CD4-positive, alpha-beta memory T cell (primary cell): ENCODE data around the gene PAX8. TPM values are rescaled to one million over a fixed set of nuclear protein-coding genes. Genes with fewer than 3 reads are reported as not detected.

Experiments used
- CTCF ChIA-PET: fragments of 350-600 bp; sonication (Branson Sonifier 250); formaldehyde crosslinking; loops from one replicate; lab custom pipeline; 2021; ENCODE audit warnings: inconsistent platforms; ENCODE audit not compliant: partially characterized antibody; lab: Charles Lee
- POLR2A ChIA-PET: fragments of 350-600 bp; sonication (Branson Sonifier 250); formaldehyde crosslinking; loops from one replicate; lab custom pipeline; 2021; ENCODE audit not compliant: partially characterized antibody; lab: Charles Lee
- DNase-seq, 5 donors: peaks; one replicate each; pipeline versions ENCODE4 v3.0.0 to v3.0.0-alpha.2; 2020 to 2022; ENCODE audit warnings: mixed read lengths in 1 of 5
- H3K27ac ChIP-seq: one replicate; pipeline ENCODE4 v1.7.0; 2013; ENCODE audit warnings: low read depth, low read length
- H3K27me3 ChIP-seq: 2 replicates; pipeline ENCODE4 v1.7.0; 2013; ENCODE audit warnings: mild to moderate bottlenecking, low read length, moderate library complexity; ENCODE audit not compliant: insufficient read depth
- H3K36me3 ChIP-seq: 2 replicates; pipeline ENCODE4 v1.7.0; 2013; ENCODE audit warnings: mild to moderate bottlenecking, low read length, moderate library complexity; ENCODE audit not compliant: insufficient read depth
- H3K4me1 ChIP-seq: 2 replicates; pipeline ENCODE4 v1.7.0; 2013; ENCODE audit warnings: mild to moderate bottlenecking, low read length, moderate library complexity; ENCODE audit not compliant: insufficient read depth
- H3K4me3 ChIP-seq, 2 donors: one replicate each; pipeline ENCODE4 v1.7.0; 2013; ENCODE audit warnings: low read length in 2 of 2, mild to moderate bottlenecking in 1 of 2
- H3K9me3 ChIP-seq, 2 donors: one replicate each; pipeline ENCODE4 v1.7.0; 2013; ENCODE audit warnings: low read length in 2 of 2, control low read depth in 1 of 2; ENCODE audit not compliant: control insufficient read depth in 1 of 2
- H3K27ac Mint-ChIP-seq, 7 donors: one replicate each; pipeline ENCODE4 v1.8.0; 2020 to 2021; ENCODE audit warnings: mixed read lengths in 7 of 7, mild to moderate bottlenecking in 6 of 7, inconsistent platforms in 3 of 7, moderate library complexity in 3 of 7
- H3K27me3 Mint-ChIP-seq, 2 donors: one replicate each; pipeline ENCODE4 v1.8.0; 2020 to 2021; ENCODE audit warnings: mixed read lengths in 2 of 2
- H3K36me3 Mint-ChIP-seq, 2 donors: one replicate each; pipeline ENCODE4 v1.8.0; 2020 to 2021; ENCODE audit warnings: mixed read lengths in 2 of 2, inconsistent platforms in 1 of 2, mild to moderate bottlenecking in 1 of 2
- H3K4me1 Mint-ChIP-seq, 4 donors: one replicate each; pipeline ENCODE4 v1.8.0; 2020 to 2021; ENCODE audit warnings: mixed read lengths in 4 of 4, mild to moderate bottlenecking in 1 of 4
- H3K4me3 Mint-ChIP-seq, 8 donors: one replicate each; pipeline ENCODE4 v1.8.0; 2020 to 2021; ENCODE audit warnings: mixed read lengths in 8 of 8, mild to moderate bottlenecking in 7 of 8, moderate library complexity in 6 of 8, inconsistent platforms in 3 of 8
- H3K9me3 Mint-ChIP-seq, 8 donors: one replicate each; pipeline ENCODE4 v1.8.0; 2020 to 2021; ENCODE audit warnings: mixed read lengths in 8 of 8, mild to moderate bottlenecking in 5 of 8, inconsistent platforms in 3 of 8, moderate library complexity in 1 of 8
- intact Hi-C: fragments of 100-400 bp; cut with micrococcal nuclease; formaldehyde crosslinking; loops from one replicate; pipeline ENCODE4 v1.15.1; 2023
- polyA plus RNA-seq, 2 donors: library from polyadenylated mRNA; unstranded; fragments of 300-500 nt; fragmentation: Illumina TruSeq; gene quantifications; one replicate each; pipeline ENCODE4 v1.2.3, GENCODE V29; 2021
- total RNA-seq, 2 experiments: library from RNA; stranded (reverse); gene quantifications; one replicate each; pipeline ENCODE4 v1.2.3, GENCODE V29; 2021

The PAX8 gene
- total and polyA plus RNA-seq, 4 experiments from 2014 or later, result 0.19 to 2.3 (median 1.3) TPM

DNA sequence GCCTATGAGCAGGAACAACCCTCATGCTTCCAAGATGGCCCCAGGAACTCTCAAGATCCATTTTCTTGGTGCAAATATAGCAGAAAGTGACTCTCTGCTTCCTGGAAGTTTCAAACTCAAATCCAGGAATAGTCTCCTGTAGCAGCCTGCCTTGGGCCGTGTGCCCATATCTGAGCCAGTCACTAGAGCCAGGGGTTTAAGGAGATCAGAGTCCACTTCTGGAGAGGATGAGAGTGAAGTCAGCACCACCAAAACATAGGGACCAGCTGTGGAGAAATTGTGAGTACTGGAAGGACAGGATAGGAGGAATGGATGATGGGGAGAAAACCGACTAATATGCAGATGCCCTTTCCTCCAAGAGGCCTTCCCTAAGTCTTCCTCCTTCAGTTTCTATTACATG, 71.7 kb downstream of the PAX8 start:
- H3K27me3 ChIP-seq, result no peaks in the 10 kb centered on the region
- peaks cover 9 to 32% (median 20%) of the 10 kb centered on the region in 4 donors for H3K4me1 Mint-ChIP-seq
- intact Hi-C loops, result no loop called here
- ChIA-PET CTCF (interaction anchor here (1.6 to 18.2 kb wide), 6 partner anchors 30 to 183 kb away, joined by 5 to 662 read pairs (median 69); partner anchors contain the start of gene PSD4), POLR2A (interaction anchor here (9.8 kb wide), 1 partner anchor 33 kb away, joined by 88 read pairs; the partner anchor contains the start of gene PSD4)
- H3K4me3 Mint-ChIP-seq, result no peak overlapping the region
- H3K9me3 Mint-ChIP-seq, result peaks cover 0 to 3% (median 0%) of the 10 kb centered on the region in 8 donors
- H3K9me3 ChIP-seq, result no peaks in the 10 kb centered on the region
- no peak for DNase-seq
- peaks cover 12% of the 10 kb centered on the region for H3K4me1 ChIP-seq
- peak overlapping the region in 2 of 7 donors; percentile 38 to 81 for H3K27ac Mint-ChIP-seq
- peaks cover 0 to 14% of the 10 kb centered on the region in 2 donors for H3K36me3 Mint-ChIP-seq
- H3K4me3 ChIP-seq, result no peak overlapping the region
- H3K27me3 Mint-ChIP-seq, result no peaks in the 10 kb centered on the region
- no peaks in the 10 kb centered on the region for H3K36me3 ChIP-seq
- H3K27ac ChIP-seq, result no peak overlapping the region

DNA sequence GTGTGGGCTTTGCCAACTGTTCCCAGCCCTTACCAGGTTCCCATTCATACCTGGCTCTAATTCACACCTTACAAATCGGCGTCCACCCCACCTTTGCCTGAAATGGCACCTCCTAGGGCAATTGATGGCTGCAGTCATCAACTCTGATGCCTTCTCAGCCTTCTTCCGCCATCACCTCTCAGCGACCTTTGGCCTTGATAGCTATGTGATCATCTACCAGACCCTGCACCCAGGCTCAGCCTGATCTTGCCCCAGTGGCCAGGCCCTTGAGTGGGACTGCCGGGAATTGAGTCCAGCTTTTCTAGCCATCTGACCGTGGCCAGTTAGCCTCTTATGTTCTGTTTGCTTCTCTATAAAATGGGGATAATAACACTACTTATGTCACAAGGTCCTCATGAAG, 72.5 kb downstream of the PAX8 start:
- Mint-ChIP-seq H3K4me3 (no peak overlapping the region), H3K27me3 (no peaks in the 10 kb centered on the region), H3K4me1 (peaks cover 9 to 32% (median 20%) of the 10 kb centered on the region in 4 donors), H3K27ac (peak overlapping the region in 6 of 7 donors; percentile 43 to 80 (median 66)), H3K36me3 (peaks cover under 1 to 17% of the 10 kb centered on the region in 2 donors), H3K9me3 (peaks cover 0 to 3% (median 0%) of the 10 kb centered on the region in 8 donors)
- H3K9me3 ChIP-seq, result no peaks in the 10 kb centered on the region
- intact Hi-C loops, result no loop called here
- H3K27me3 ChIP-seq, result no peaks in the 10 kb centered on the region
- DNase-seq, result no peak
- peaks cover 4% of the 10 kb centered on the region for H3K36me3 ChIP-seq
- H3K4me1 ChIP-seq, result peaks cover 12% of the 10 kb centered on the region
- CTCF ChIA-PET, result interaction anchor here (1.1 to 18.2 kb wide), 8 partner anchors 15 to 184 kb away, joined by 3 to 662 read pairs (median 35); partner anchors contain the start of gene PSD4
- POLR2A ChIA-PET, result interaction anchor here (0.6 to 9.8 kb wide), 5 partner anchors 11 to 159 kb away, joined by 3 to 88 read pairs (median 13); partner anchors contain the start of gene PSD4
- no peak overlapping the region for H3K27ac ChIP-seq
- no peak overlapping the region for H3K4me3 ChIP-seq

DNA sequence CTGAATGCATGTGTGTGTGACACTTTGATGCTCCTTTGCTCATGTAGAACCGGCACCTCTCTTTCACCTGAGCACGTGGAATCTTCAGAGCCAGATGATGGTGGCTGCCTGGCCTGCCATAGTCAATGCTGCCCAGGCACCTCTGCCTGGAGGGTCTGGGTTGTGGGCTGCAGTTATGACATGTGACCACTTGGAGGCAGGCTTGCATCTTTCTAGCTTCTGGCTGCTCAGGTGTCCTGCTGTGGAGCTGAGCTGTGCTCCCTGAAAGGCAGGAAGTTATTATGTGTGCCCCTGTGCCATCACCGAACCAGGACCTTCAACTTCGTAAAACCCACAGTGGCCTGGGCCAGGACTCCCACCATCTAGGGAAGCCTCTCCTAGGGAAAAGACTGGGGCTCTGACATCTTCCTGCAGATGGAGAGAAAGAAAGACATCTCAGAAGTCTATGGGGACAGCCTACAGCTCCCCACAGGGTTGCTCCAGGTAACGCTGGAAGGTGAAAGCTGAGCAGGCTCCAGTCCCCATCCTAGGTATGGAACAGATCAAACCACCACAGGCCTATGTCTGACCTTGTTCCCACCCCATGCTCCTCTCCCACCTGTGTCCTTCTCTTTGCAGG, 74.7 kb downstream of the PAX8 start:
- Histone ChIP-seq H3K9me3 (no peaks in the 10 kb centered on the region), H3K4me3 (no peak overlapping the region), H3K4me1 (peaks cover 12% of the 10 kb centered on the region), H3K27ac (peak overlapping the region; percentile 35), H3K27me3 (no peaks in the 10 kb centered on the region), H3K36me3 (peaks cover 23% of the 10 kb centered on the region)
- Mint-ChIP-seq H3K4me1 (peaks cover 9 to 32% (median 20%) of the 10 kb centered on the region in 4 donors), H3K4me3 (peak overlapping the region in 3 of 8 donors; percentile 27 to 63 (median 49)), H3K27ac (peak overlapping the region; percentile 80 to 91 (median 85)), H3K27me3 (no peaks in the 10 kb centered on the region), H3K36me3 (peaks cover 14 to 37% of the 10 kb centered on the region in 2 donors), H3K9me3 (no peaks in the 10 kb centered on the region)
- POLR2A ChIA-PET, result interaction anchor here (1.0 to 9.8 kb wide), 13 partner anchors 13 to 186 kb away, joined by 3 to 88 read pairs (median 5); partner anchors contain the start of gene PSD4
- CTCF ChIA-PET, result interaction anchor here (0.7 to 18.2 kb wide), 33 partner anchors 11 to 236 kb away, joined by 3 to 662 read pairs (median 6); partner anchors contain the start of gene PSD4
- intact Hi-C loops, result loop anchor here (1.0 to 5.0 kb wide), 6 partner anchors 31 to 188 kb away; no protein-coding TSS in a partner anchor
- peak; percentile 73 to 77 (median 75) for DNase-seq

DNA sequence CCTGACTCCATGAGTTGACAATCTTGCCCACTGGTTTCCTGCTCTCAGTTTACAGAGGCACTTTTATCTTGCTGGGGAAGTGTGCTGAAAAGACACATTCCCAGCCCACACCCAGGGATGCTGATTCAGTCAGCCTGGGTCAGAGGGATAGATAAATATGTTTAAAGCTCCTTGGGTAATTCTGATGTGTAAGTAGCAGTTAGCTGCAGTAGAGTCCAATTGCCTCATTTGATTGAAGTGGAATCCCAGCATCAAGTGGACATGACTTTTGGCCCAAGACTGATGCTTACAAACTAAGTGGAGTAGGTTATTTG, 75.5 kb downstream of the PAX8 start:
- Histone ChIP-seq H3K27ac (no peak overlapping the region), H3K4me3 (no peak overlapping the region), H3K9me3 (no peaks in the 10 kb centered on the region), H3K4me1 (peaks cover 12% of the 10 kb centered on the region), H3K27me3 (no peaks in the 10 kb centered on the region), H3K36me3 (peaks cover 29% of the 10 kb centered on the region)
- no peak for DNase-seq
- intact Hi-C loops, result loop anchor here (5.0 kb wide), 2 partner anchors 121 to 189 kb away; no protein-coding TSS in a partner anchor
- Mint-ChIP-seq H3K27me3 (no peaks in the 10 kb centered on the region), H3K36me3 (peaks cover 14 to 39% of the 10 kb centered on the region in 2 donors), H3K4me1 (peaks cover 9 to 31% (median 20%) of the 10 kb centered on the region in 4 donors), H3K27ac (peak overlapping the region in 5 of 7 donors; percentile 5 to 90 (median 41)), H3K4me3 (no peak overlapping the region), H3K9me3 (no peaks in the 10 kb centered on the region)
- CTCF ChIA-PET, result interaction anchor here (0.7 to 18.2 kb wide), 19 partner anchors 14 to 237 kb away, joined by 3 to 662 read pairs (median 12); partner anchors contain the start of gene PSD4
- POLR2A ChIA-PET, result interaction anchor here (1.0 to 9.8 kb wide), 6 partner anchors 22 to 167 kb away, joined by 3 to 88 read pairs (median 8); partner anchors contain the start of gene PSD4

DNA sequence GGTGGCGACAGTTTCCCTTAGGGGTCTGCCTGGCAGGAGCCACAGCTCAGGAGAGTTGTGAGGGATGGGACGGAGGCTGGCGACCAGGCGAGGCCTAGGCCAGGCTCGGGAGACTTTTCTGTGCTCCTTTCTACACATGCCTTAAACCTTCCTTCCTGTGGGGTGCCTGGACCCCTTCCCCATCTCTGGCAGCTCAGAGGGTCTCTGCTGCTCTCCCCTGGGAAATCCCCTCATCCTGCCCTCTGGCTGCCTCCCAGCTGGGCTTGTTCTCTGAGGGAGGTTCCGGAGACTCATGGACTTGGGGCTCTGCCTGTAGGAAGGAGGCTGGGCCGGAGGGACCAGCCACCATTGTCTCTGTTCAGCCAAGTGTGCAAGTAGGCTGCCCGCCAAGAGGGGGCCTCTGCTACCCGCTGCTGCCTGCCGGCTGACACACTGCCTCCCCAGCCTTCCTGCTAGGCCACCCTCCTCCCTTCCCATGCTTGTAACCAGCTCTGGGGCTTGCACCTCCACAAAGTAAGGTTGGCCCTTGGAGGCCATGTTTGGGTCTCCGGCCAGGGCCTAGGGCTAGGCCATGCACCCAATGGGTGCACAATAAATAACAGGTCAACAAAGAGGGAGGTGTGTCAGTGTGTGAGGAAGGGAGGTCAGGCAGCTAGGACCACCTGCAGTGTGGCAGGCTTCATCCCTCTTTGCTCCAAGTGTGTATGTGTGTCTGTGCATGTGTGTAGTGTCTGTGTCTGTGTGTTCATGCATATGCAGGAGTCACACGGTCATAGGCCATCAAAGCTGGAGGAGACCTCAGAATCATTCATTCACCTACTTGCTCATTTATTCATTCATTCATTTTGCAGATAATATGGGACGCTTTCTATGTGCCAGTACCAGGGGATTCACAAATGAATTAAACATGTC, 76.2 kb downstream of the PAX8 start:
- intact Hi-C loops, result loop anchor here (5.0 kb wide), 2 partner anchors 120 to 190 kb away; no protein-coding TSS in a partner anchor
- no peak for DNase-seq
- Mint-ChIP-seq H3K36me3 (peaks cover 14 to 44% of the 10 kb centered on the region in 2 donors), H3K27me3 (no peaks in the 10 kb centered on the region), H3K4me3 (no peak overlapping the region), H3K27ac (peak overlapping the region in 5 of 7 donors; percentile 5 to 90 (median 47)), H3K9me3 (no peaks in the 10 kb centered on the region), H3K4me1 (peaks cover 9 to 28% (median 20%) of the 10 kb centered on the region in 4 donors)
- no peaks in the 10 kb centered on the region for H3K9me3 ChIP-seq
- POLR2A ChIA-PET, result interaction anchor here (1.0 to 9.8 kb wide), 7 partner anchors 22 to 168 kb away, joined by 3 to 88 read pairs (median 10); partner anchors contain the start of gene PSD4
- H3K4me3 ChIP-seq, result no peak overlapping the region
- no peaks in the 10 kb centered on the region for H3K27me3 ChIP-seq
- CTCF ChIA-PET, result interaction anchor here (0.7 to 18.2 kb wide), 18 partner anchors 10 to 238 kb away, joined by 3 to 662 read pairs (median 11); partner anchors contain the start of gene PSD4
- H3K36me3 ChIP-seq, result peaks cover 35% of the 10 kb centered on the region
- no peak overlapping the region for H3K27ac ChIP-seq
- peaks cover 12% of the 10 kb centered on the region for H3K4me1 ChIP-seq

- H3K27ac ChIP-seq, result no peak overlapping the region
- peaks cover 9% of the 10 kb centered on the region for H3K4me1 ChIP-seq
- Mint-ChIP-seq H3K27ac (peak overlapping the region in 3 of 7 donors; percentile 56 to 79 (median 59)), H3K4me3 (no peak overlapping the region), H3K9me3 (no peaks in the 10 kb centered on the region), H3K4me1 (peaks cover 13 to 33% (median 20%) of the 10 kb centered on the region in 4 donors), H3K36me3 (peaks cover 22 to 52% of the 10 kb centered on the region in 2 donors), H3K27me3 (no peaks in the 10 kb centered on the region)
- DNase-seq, result no peak
- no peak overlapping the region for H3K4me3 ChIP-seq
- intact Hi-C loops, result loop anchor here (5.0 kb wide), 2 partner anchors 119 to 191 kb away; no protein-coding TSS in a partner anchor
- ChIA-PET CTCF (interaction anchor here (0.9 to 18.2 kb wide), 10 partner anchors 11 to 188 kb away, joined by 3 to 662 read pairs (median 14); partner anchors contain the start of gene PSD4), POLR2A (interaction anchor here (1.1 to 9.8 kb wide), 5 partner anchors 18 to 64 kb away, joined by 3 to 88 read pairs (median 10); partner anchors contain the start of gene PSD4)
- H3K27me3 ChIP-seq, result no peaks in the 10 kb centered on the region
- H3K9me3 ChIP-seq, result no peaks in the 10 kb centered on the region
- H3K36me3 ChIP-seq, result peaks cover 44% of the 10 kb centered on the region
Measured at GRCh38 chr2:113201496-113202304, 77.0 kb downstream of the PAX8 start.
